HEK293 (cell line): Measurements from ENCODE around the gene NOC4L.
A peak's percentile ranks its signal among the peaks of the same experiment; 100 is the strongest.

Experiments
- CTCF ChIA-PET: fragments of 350-600 bp; formaldehyde crosslinking; extraction: SDS; loops from one replicate; lab custom pipeline; 2021; ENCODE audit warnings: antibody characterized with exemption; lab: Yijun Ruan, JAX
- POLR2A ChIA-PET: fragments of 300-600 bp; formaldehyde crosslinking; extraction: SDS; loops from one replicate; lab custom pipeline; 2020; ENCODE audit warnings: antibody characterized with exemption, inconsistent platforms; lab: Yijun Ruan, JAX
- H3K27ac ChIP-seq: fragments of 200-500 bp; sonication (Bioruptor generic); 2 replicates; pipeline ENCODE4 v1.5.1; 2014; ENCODE audit warnings: low read depth, low read length, control low read depth, inconsistent platforms; ENCODE audit errors: extremely low read depth
- H3K36me3 ChIP-seq, 2 experiments: fragments of 200-500 bp in 1 of 2; sonication (Bioruptor generic) in 1 of 2; 1 replicate in 1 of 2; 2 replicates in 1 of 2; pipeline ENCODE4 v1.5.1; 2014 to 2017; ENCODE audit warnings: inconsistent platforms in 2 of 2, low read length in 2 of 2; ENCODE audit not compliant: control insufficient read depth in 2 of 2, insufficient read depth in 1 of 2
- H3K4me1 ChIP-seq: fragments of 200-500 bp; sonication (Bioruptor generic); 2 replicates; pipeline ENCODE4 v1.5.1; 2014; ENCODE audit warnings: mild to moderate bottlenecking, low read length, inconsistent platforms; ENCODE audit not compliant: control insufficient read depth, insufficient read depth
- H3K4me3 ChIP-seq: 2 replicates; pipeline ENCODE4 v1.5.1; 2011; ENCODE audit warnings: low read depth, mild to moderate bottlenecking, control low read depth, low read length, moderate library complexity
- H3K9me3 ChIP-seq: fragments of 200-500 bp; sonication (Bioruptor generic); 2 replicates; pipeline ENCODE4 v1.5.1; 2014; ENCODE audit warnings: low read depth, low read length, inconsistent platforms; ENCODE audit not compliant: control insufficient read depth, insufficient read depth
- ELK4 ChIP-seq: IDR thresholded peaks from 2 replicates; pipeline ENCODE4 v1.6.1; 2011; ENCODE audit warnings: mild to moderate bottlenecking, low read depth, low read length, borderline replicate concordance
- GFI1B ChIP-seq: fragments of 450-650 bp; formaldehyde crosslinking; IDR thresholded peaks from 2 replicates; pipeline ENCODE4 v1.5.1; 2016; ENCODE audit warnings: missing biosample characterization, missing genetic modification characterization
- HIC1 ChIP-seq: fragments of 450-650 bp; formaldehyde crosslinking; IDR thresholded peaks from 2 replicates; pipeline ENCODE4 v1.5.1; 2016; ENCODE audit warnings: missing biosample characterization, missing genetic modification characterization
- KLF1 ChIP-seq: fragments of 450-650 bp; formaldehyde crosslinking; IDR thresholded peaks from 2 replicates; pipeline ENCODE4 v1.5.1; 2016; ENCODE audit warnings: missing biosample characterization, missing genetic modification characterization
- ZBTB7A ChIP-seq: fragments of 450-650 bp; formaldehyde crosslinking; IDR thresholded peaks from 2 replicates; pipeline ENCODE4 v1.5.1; 2016; ENCODE audit warnings: low read depth, missing biosample characterization, missing genetic modification characterization
- ZFP41 ChIP-seq: fragments of 450-650 bp; formaldehyde crosslinking; IDR thresholded peaks from 2 replicates; pipeline ENCODE4 v1.5.1; 2016; ENCODE audit warnings: missing biosample characterization, missing genetic modification characterization, borderline replicate concordance
- ZIC2 ChIP-seq: fragments of 450-650 bp; formaldehyde crosslinking; IDR thresholded peaks from 2 replicates; pipeline ENCODE4 v1.5.1; 2016; ENCODE audit warnings: missing biosample characterization, missing genetic modification characterization
- ZNF146 ChIP-seq: fragments of 450-650 bp; formaldehyde crosslinking; IDR thresholded peaks from 2 replicates; pipeline ENCODE4 v1.5.1; 2016; ENCODE audit warnings: missing biosample characterization, missing genetic modification characterization
- ZNF184 ChIP-seq: fragments of 450-650 bp; IDR thresholded peaks from 2 replicates; pipeline ENCODE4 v1.5.1; 2018; ENCODE audit warnings: missing biosample characterization, mild to moderate bottlenecking, missing genetic modification characterization
- ZNF292 ChIP-seq: fragments of 450-650 bp; formaldehyde crosslinking; IDR thresholded peaks from 2 replicates; pipeline ENCODE4 v1.5.1; 2016; ENCODE audit warnings: low read depth, missing biosample characterization, missing genetic modification characterization, borderline replicate concordance
- ZNF391 ChIP-seq: fragments of 450-650 bp; formaldehyde crosslinking; IDR thresholded peaks from 2 replicates; pipeline ENCODE4 v1.5.1; 2016; ENCODE audit warnings: low read depth, missing biosample characterization, missing genetic modification characterization, borderline replicate concordance
- ZNF488 ChIP-seq: fragments of 450-650 bp; formaldehyde crosslinking; IDR thresholded peaks from 2 replicates; pipeline ENCODE4 v1.5.1; 2016; ENCODE audit warnings: missing biosample characterization, missing genetic modification characterization
- ZNF558 ChIP-seq: fragments of 450-650 bp; formaldehyde crosslinking; IDR thresholded peaks from 2 replicates; pipeline ENCODE4 v1.5.1; 2016; ENCODE audit warnings: missing biosample characterization, missing genetic modification characterization
- ZNF610 ChIP-seq: fragments of 450-650 bp; formaldehyde crosslinking; IDR thresholded peaks from 2 replicates; pipeline ENCODE4 v1.5.1; 2016; ENCODE audit warnings: missing biosample characterization, missing genetic modification characterization, borderline replicate concordance
- ZNF623 ChIP-seq: fragments of 450-650 bp; formaldehyde crosslinking; IDR thresholded peaks from 2 replicates; pipeline ENCODE4 v1.5.1; 2016; ENCODE audit warnings: missing biosample characterization, missing genetic modification characterization
- ZNF830 ChIP-seq: fragments of 450-650 bp; IDR thresholded peaks from 2 replicates; pipeline ENCODE4 v1.5.0; 2018; ENCODE audit warnings: missing biosample characterization, missing genetic modification characterization, low read depth, mild to moderate bottlenecking, moderate library complexity

NOC4L gene

GRCh38 chr12:132186208-132186856 is 42.1 kb downstream of the NOC4L start:
- POLR2A ChIA-PET: no interaction called here
- CTCF ChIA-PET: no interaction called here
- H3K9me3 ChIP-seq: no peaks in the 10 kb centered on the region
- H3K4me1 ChIP-seq: peaks cover 10% of the 10 kb centered on the region
- H3K36me3 ChIP-seq: no peaks in the 10 kb centered on the region
- H3K4me3 ChIP-seq: no peak overlapping the region
- no peak for TF ChIP-seq ZBTB7A (tag by site-specific recombination)
- no peak for TF ChIP-seq ZNF146 (tag by site-specific recombination)
- no peak for TF ChIP-seq ZNF184
- TF ChIP-seq ELK4: no peak
- no peak for TF ChIP-seq ZNF830 (tag by site-specific recombination)
- TF ChIP-seq ZFP41 (tag by site-specific recombination): no peak
- no peak for TF ChIP-seq ZNF623
- no peak overlapping the region for H3K27ac ChIP-seq

DNA sequence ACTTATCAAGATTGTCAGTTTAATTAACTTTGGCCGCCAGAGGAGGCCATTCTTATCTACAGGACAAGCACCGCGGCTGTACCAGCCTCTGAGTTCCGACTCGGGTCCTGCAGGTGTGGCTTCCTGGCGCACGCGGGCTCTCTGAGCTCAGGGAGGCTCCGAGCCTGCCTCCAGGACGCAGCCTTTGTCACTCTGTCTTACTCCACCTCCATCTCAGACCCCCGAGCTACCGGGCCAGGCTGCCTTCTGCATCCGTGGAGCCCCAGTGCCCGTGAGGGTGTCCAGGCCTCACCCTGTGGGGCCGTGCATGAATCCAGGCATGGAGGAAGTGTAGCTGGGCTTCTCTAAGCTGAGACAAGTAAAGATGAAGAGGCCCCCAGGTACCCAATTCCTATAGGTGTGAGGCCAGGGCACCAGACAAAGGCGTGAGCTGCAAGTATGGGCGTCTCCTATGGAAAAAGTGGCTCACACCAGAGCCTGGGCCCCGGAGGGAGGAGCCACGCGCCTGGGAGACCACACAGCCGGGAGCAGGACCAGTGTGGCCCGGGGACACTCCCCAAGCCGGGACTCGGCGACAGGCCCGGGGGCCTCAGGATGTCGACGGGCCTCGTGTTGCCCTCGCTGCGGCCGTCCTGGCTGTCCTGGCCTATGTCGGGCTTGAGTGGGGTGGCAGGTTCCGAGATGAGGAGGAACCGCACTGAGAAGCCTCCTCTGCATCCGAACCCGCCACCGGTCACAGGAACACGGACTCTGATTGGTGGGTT is 42.8 kb downstream of the NOC4L start:
- Histone ChIP-seq H3K4me3 (no peak overlapping the region), H3K9me3 (no peaks in the 10 kb centered on the region), H3K27ac (no peak overlapping the region)
- POLR2A ChIA-PET: no interaction called here
- CTCF ChIA-PET: interaction anchor here (0.6 kb wide), 1 partner anchor 168 kb away, joined by 3 read pairs; no protein-coding TSS in a partner anchor
- TF ChIP-seq ZNF488 (no peak), ZIC2 (tag by site-specific recombination) (no peak), KLF1 (tag by site-specific recombination) (peak; percentile 55), ZNF558 (no peak), ZNF610 (tag by site-specific recombination) (no peak), HIC1 (no peak), GFI1B (tag by site-specific recombination) (no peak), ZNF292 (tag by site-specific recombination) (no peak), ZNF391 (tag by site-specific recombination) (no peak)
- TF ChIP-seq, all 188 proteins: peak for 1
- Histone ChIP-seq H3K36me3 (no peaks in the 10 kb centered on the region), H3K4me1 (peaks cover 10% of the 10 kb centered on the region)
